EH (cell line): Measurements from ENCODE around the gene NOL8.

Experiments
- DNase-seq: peaks from one replicate; pipeline ENCODE4 v3.0.0-alpha.2; 2015; ENCODE audit warnings: low read depth

NOL8 gene

GRCh38 chr9:92266486-92266885 is 58.7 kb downstream of the NOL8 start:
- DNase-seq, result no peak

GRCh38 chr9:92265154-92265553 is 60.0 kb downstream of the NOL8 start:
- DNase-seq, result peak; percentile 56

GRCh38 chr9:92263131-92263530 is 62.0 kb downstream of the NOL8 start:
- DNase-seq, result no peak

GRCh38 chr9:92257327-92257726 is 67.8 kb downstream of the NOL8 start:
- DNase-seq, result no peak

GRCh38 chr9:92254381-92255337 is 70.5 kb downstream of the NOL8 start:
- no peak for DNase-seq

GRCh38 chr9:92253656-92254055 is 71.5 kb downstream of the NOL8 start:
- no peak for DNase-seq

- DNase-seq, result no peak
Measured at GRCh38 chr9:92247981-92248380, 77.2 kb downstream of the NOL8 start.
